ENCODE data around the gene CTSD. TPM values are rescaled to one million over a fixed set of nuclear protein-coding genes. Genes with fewer than 3 reads are reported as not detected.

The CTSD gene
- polyA plus RNA-seq, 1 experiment: 206 TPM

DNA sequence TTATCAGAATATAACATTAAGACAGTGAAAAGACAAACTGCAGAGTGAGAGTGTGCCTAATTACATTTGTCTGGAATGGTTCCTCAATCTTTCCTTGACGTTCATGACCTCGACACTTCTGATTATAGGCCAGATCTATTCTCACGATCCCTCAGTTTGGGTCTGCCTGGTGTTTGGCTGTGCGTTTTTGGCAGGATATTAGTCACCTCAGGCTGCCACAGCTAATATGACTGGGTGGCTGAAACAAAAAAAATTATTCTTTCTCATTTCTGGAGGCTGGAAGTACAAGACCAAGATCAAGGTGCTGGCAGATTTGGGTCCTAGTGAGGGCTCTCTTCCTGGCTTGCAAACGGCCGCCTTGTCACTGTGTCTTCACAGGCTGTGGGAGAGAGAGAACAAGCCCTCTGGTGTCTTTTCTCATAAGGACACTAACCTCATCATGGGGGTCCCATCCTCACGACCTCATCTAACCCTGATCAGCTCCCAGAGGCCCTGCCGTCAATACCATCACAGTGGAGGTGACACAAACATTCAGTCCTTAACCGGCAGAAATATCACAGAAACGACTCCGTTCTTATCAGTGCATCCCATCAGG is 36.5 kb downstream of the CTSD start:
- CTCF ChIA-PET: interaction anchor here (1.2 kb wide), 1 partner anchor 106 kb away, joined by 4 read pairs; no protein-coding TSS in a partner anchor
- H3K27me3 ChIP-seq (ENCODE audit: control insufficient read depth, insufficient read depth, low read length): peaks cover 11% of the 10 kb centered on the region

DNA sequence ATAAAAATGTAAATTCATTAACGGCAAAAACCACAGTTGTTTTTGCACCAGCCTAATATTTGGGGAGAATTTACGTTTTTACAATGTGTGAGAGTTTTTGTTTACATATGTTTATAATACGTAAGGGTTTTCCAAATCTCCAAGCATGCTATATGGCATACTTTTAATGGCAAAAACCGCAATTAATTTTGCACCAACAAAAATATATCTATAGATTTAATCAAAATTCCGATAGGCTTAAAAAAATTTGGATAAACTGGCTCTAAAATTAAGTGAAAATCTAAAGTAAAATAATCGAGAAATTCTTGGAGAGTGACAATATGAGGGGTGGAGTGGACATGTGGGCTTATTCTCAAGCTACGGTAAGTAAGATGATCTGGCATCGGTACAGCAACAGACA is 43.9 kb downstream of the CTSD start:
- no peaks in the 10 kb centered on the region for H3K36me3 ChIP-seq (ENCODE audit: control insufficient read depth, insufficient read depth, low read length)
- CTCF ChIA-PET: interaction anchor here (0.5 kb wide), 1 partner anchor 21 kb away, joined by 3 read pairs; no protein-coding TSS in a partner anchor
- TF ChIP-seq, protein P1, sequence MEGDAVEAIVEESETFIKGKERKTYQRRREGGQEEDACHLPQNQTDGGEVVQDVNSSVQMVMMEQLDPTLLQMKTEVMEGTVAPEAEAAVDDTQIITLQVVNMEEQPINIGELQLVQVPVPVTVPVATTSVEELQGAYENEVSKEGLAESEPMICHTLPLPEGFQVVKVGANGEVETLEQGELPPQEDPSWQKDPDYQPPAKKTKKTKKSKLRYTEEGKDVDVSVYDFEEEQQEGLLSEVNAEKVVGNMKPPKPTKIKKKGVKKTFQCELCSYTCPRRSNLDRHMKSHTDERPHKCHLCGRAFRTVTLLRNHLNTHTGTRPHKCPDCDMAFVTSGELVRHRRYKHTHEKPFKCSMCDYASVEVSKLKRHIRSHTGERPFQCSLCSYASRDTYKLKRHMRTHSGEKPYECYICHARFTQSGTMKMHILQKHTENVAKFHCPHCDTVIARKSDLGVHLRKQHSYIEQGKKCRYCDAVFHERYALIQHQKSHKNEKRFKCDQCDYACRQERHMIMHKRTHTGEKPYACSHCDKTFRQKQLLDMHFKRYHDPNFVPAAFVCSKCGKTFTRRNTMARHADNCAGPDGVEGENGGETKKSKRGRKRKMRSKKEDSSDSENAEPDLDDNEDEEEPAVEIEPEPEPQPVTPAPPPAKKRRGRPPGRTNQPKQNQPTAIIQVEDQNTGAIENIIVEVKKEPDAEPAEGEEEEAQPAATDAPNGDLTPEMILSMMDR (IDR thresholded peaks at IDR 0.05; ENCODE audit: insufficient read depth, low read depth, low read length): no peak
- H3K27me3 ChIP-seq (ENCODE audit: control insufficient read depth, insufficient read depth, low read length): no peaks in the 10 kb centered on the region; the same call in 1 of the 2 replicates
- no peak overlapping the region for H3K4me3 ChIP-seq (ENCODE audit: low read depth, low read length)
- POLR2A ChIA-PET: no interaction called here
- DNase-seq (ENCODE audit: low read depth): no peak

More for the DNA sequence above, 36.5 kb downstream of the CTSD start:
- no peak for DNase-seq (ENCODE audit: low read depth)
- H3K4me3 ChIP-seq (ENCODE audit: low read depth, low read length): no peak overlapping the region
- TF ChIP-seq, protein P1 (IDR thresholded peaks at IDR 0.05; ENCODE audit: insufficient read depth, low read depth, low read length): no peak
- POLR2A ChIA-PET: no interaction called here
- H3K36me3 ChIP-seq (ENCODE audit: control insufficient read depth, insufficient read depth, low read length): no peaks in the 10 kb centered on the region

DNA sequence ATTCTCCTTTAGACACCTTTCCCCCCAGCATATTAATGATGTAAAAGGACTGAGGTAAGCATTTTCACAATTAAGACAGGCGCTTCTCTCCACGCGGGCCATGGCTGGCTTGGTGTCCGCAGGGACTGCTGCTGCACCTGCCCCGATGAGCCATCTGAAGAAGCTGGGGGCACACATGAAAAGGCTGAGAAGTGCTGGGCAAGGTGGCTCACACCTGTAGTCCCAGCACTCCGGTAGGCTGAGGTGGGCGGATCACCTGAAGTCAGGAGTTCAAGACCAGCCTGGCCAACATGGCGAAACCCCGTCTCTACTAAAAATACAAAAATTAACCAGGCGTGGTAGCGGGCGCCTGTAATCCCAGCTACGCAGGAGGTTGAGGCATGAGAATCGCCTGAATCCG is 45.4 kb downstream of the CTSD start:
- TF ChIP-seq, protein P1 (IDR thresholded peaks at IDR 0.05; ENCODE audit: insufficient read depth, low read depth, low read length): no peak
- H3K27me3 ChIP-seq (ENCODE audit: control insufficient read depth, insufficient read depth, low read length): no peaks in the 10 kb centered on the region; the same call in 1 of the 2 replicates
- H3K4me3 ChIP-seq (ENCODE audit: low read depth, low read length): no peak overlapping the region
- DNase-seq (ENCODE audit: low read depth): no peak
- ChIA-PET CTCF (interaction anchor here (1.0 to 1.3 kb wide), 3 partner anchors 17 to 25 kb away, joined by 3 to 4 read pairs (median 4); no protein-coding TSS in a partner anchor), POLR2A (interaction anchor here (0.6 kb wide), 1 partner anchor 32 kb away, joined by 3 read pairs; the partner anchor contains the start of gene IFITM10)
- no peaks in the 10 kb centered on the region for H3K36me3 ChIP-seq (ENCODE audit: control insufficient read depth, insufficient read depth, low read length)

DNA sequence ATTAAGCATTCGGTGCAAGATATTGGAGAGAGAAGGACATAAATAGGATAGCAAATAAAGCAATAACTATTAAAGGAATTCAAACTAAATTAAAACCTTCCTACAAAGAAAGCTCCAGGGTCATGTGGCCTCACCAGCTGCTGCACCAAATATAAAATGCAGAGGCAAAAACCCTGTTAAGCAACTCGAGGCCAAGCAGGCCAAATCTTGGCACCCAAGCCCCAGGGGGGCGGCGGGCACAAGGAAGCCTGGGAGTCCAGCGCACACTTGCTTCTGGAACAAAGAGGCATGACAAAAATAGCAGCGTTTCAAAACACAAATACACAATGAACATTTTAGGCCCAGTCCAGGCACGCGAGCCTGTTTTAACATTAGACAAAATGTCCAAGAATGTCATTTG is 46.0 kb downstream of the CTSD start:
- no peak overlapping the region for H3K4me3 ChIP-seq (ENCODE audit: low read depth, low read length)
- ChIA-PET CTCF (interaction anchor here (1.1 to 2.0 kb wide), 3 partner anchors 19 to 115 kb away, joined by 3 to 7 read pairs (median 4); no protein-coding TSS in a partner anchor), POLR2A (interaction anchor here (0.6 kb wide), 1 partner anchor 33 kb away, joined by 3 read pairs; the partner anchor contains the start of gene IFITM10)
- H3K27me3 ChIP-seq (ENCODE audit: control insufficient read depth, insufficient read depth, low read length): no peaks in the 10 kb centered on the region; the same call in 1 of the 2 replicates
- TF ChIP-seq, protein P1 (IDR thresholded peaks at IDR 0.05; ENCODE audit: insufficient read depth, low read depth, low read length): no peak
- no peaks in the 10 kb centered on the region for H3K36me3 ChIP-seq (ENCODE audit: control insufficient read depth, insufficient read depth, low read length)
- no peak for DNase-seq (ENCODE audit: low read depth)
